Measurements from ENCODE around the gene PHF20. TPM values are rescaled to one million over a fixed set of nuclear protein-coding genes. Genes with fewer than 3 reads are reported as not detected.
A peak's percentile ranks its signal among the peaks of the same experiment; 100 is the strongest.
"Not testable (repeated sequence)": the region's sequence is repeated elsewhere in the genome, so short reads cannot be mapped to it uniquely, and the experiment has no call there.

Gene PHF20
- polyA plus RNA-seq, 1 donor from 2014 or later: 107 TPM

GRCh38 chr20:35734777-35735649 is 36.8 kb upstream of the PHF20 start:
- Mint-ChIP-seq H3K4me3 (peak overlapping the region in 3 of 4 donors; percentile 18 to 69 (median 50)), H3K27ac (peak overlapping the region; percentile 11 to 79 (median 78)), H3K27me3 (no peaks in the 10 kb centered on the region), H3K36me3 (no peaks in the 10 kb centered on the region), H3K4me1 (peaks cover 42 to 52% (median 42%) of the 10 kb centered on the region in 3 donors), H3K9me3 (no peaks in the 10 kb centered on the region)

GRCh38 chr20:35735826-35736470 is 35.9 kb upstream of the PHF20 start:
- peaks cover 4% of the 10 kb centered on the region for H3K36me3 Mint-ChIP-seq
- no peaks in the 10 kb centered on the region for H3K27me3 Mint-ChIP-seq
- H3K4me3 Mint-ChIP-seq: peak overlapping the region in 3 of 4 donors; percentile 18 to 69 (median 50)
- no peaks in the 10 kb centered on the region for H3K9me3 Mint-ChIP-seq
- H3K27ac Mint-ChIP-seq: peak overlapping the region in 2 of 3 donors; percentile 11 to 79
- H3K4me1 Mint-ChIP-seq: peaks cover 44 to 50% (median 46%) of the 10 kb centered on the region in 3 donors

GRCh38 chr20:35737865-35738333 is 33.9 kb upstream of the PHF20 start:
- peaks cover 44 to 49% (median 44%) of the 10 kb centered on the region in 3 donors for H3K4me1 Mint-ChIP-seq
- H3K27ac Mint-ChIP-seq: peak overlapping the region in 2 of 3 donors; percentile 74 to 81
- peaks cover 8% of the 10 kb centered on the region for H3K36me3 Mint-ChIP-seq
- peak overlapping the region; percentile 25 to 73 (median 66) for H3K4me3 Mint-ChIP-seq
- H3K9me3 Mint-ChIP-seq: peaks cover 0 to 1% (median 0%) of the 10 kb centered on the region in 3 donors
- no peaks in the 10 kb centered on the region for H3K27me3 Mint-ChIP-seq

- no peaks in the 10 kb centered on the region for H3K27me3 Mint-ChIP-seq
- peaks cover 0 to 1% (median 0%) of the 10 kb centered on the region in 3 donors for H3K9me3 Mint-ChIP-seq
- H3K4me1 Mint-ChIP-seq: peaks cover 46 to 55% (median 47%) of the 10 kb centered on the region in 3 donors
- peak overlapping the region in 2 of 3 donors; percentile 74 to 81 for H3K27ac Mint-ChIP-seq
- peak overlapping the region; percentile 25 to 73 (median 66) for H3K4me3 Mint-ChIP-seq
- peaks cover 8% of the 10 kb centered on the region for H3K36me3 Mint-ChIP-seq
Measured at GRCh38 chr20:35738410-35739179, 33.2 kb upstream of the PHF20 start.

- peak overlapping the region; percentile 5 to 98 (median 92) for H3K27ac Mint-ChIP-seq
- no peaks in the 10 kb centered on the region for H3K27me3 Mint-ChIP-seq
- peaks cover 8% of the 10 kb centered on the region for H3K36me3 Mint-ChIP-seq
- H3K4me3 Mint-ChIP-seq: peak overlapping the region; percentile 95 to 100 (median 98)
- H3K4me1 Mint-ChIP-seq: peaks cover 43 to 55% (median 46%) of the 10 kb centered on the region in 3 donors
- peaks cover 0 to 1% (median 0%) of the 10 kb centered on the region in 3 donors for H3K9me3 Mint-ChIP-seq
Measured at GRCh38 chr20:35739294-35740163, 32.3 kb upstream of the PHF20 start.

GRCh38 chr20:35741892-35742740 is 29.7 kb upstream of the PHF20 start, which contains the start of gene RBM39:
Gene RBM39, minus strand, starts transcription at chr20:35742260. Its CDS starts 1,386 bp downstream, at chr20:35740874.
- Mint-ChIP-seq H3K4me1 (peaks cover 30 to 41% (median 34%) of the 10 kb centered on the region in 3 donors), H3K27me3 (no peaks in the 10 kb centered on the region), H3K27ac (peak within 1 kb of the TSS; percentile 98 to 100 (median 100)), H3K4me3 (peak within 1 kb of the TSS; percentile 95 to 100 (median 98)), H3K9me3 (peaks cover 0 to 1% (median 0%) of the 10 kb centered on the region in 3 donors), H3K36me3 (peaks cover 8% of the 10 kb centered on the region)

GRCh38 chr20:35742741-35743523 is 28.9 kb upstream of the PHF20 start:
- H3K4me1 Mint-ChIP-seq: peaks cover 30 to 41% (median 34%) of the 10 kb centered on the region in 3 donors
- peak overlapping the region; percentile 98 to 100 (median 100) for H3K27ac Mint-ChIP-seq
- H3K27me3 Mint-ChIP-seq: peaks cover under 1% of the 10 kb centered on the region
- H3K36me3 Mint-ChIP-seq: peaks cover 8% of the 10 kb centered on the region
- peaks cover 0 to 1% (median 0%) of the 10 kb centered on the region in 3 donors for H3K9me3 Mint-ChIP-seq
- H3K4me3 Mint-ChIP-seq: peak overlapping the region; percentile 95 to 100 (median 98)

GRCh38 chr20:35743693-35744491 is 27.9 kb upstream of the PHF20 start:
- peaks cover 23 to 37% (median 26%) of the 10 kb centered on the region in 3 donors for H3K4me1 Mint-ChIP-seq

GRCh38 chr20:35744492-35744841 is 27.3 kb upstream of the PHF20 start:
- H3K27me3 Mint-ChIP-seq, H3K9me3 Mint-ChIP-seq, H3K36me3 Mint-ChIP-seq: not testable (repeated sequence)
- H3K4me3 Mint-ChIP-seq: peak overlapping the region in 3 of 4 donors; percentile 95 to 99 (median 97)
- H3K27ac Mint-ChIP-seq: peak overlapping the region; percentile 98 to 100 (median 100)
- H3K4me1 Mint-ChIP-seq: peaks cover 20 to 34% (median 23%) of the 10 kb centered on the region in 3 donors

More at GRCh38 chr20:35743693-35744491, 27.9 kb upstream of the PHF20 start:
- Mint-ChIP-seq H3K27me3 (peaks cover 2% of the 10 kb centered on the region), H3K4me3 (peak overlapping the region; percentile 95 to 100 (median 98)), H3K27ac (peak overlapping the region; percentile 98 to 100 (median 100)), H3K36me3 (peaks cover 8% of the 10 kb centered on the region), H3K9me3 (peaks cover 0 to 1% (median 0%) of the 10 kb centered on the region in 3 donors)

DNA sequence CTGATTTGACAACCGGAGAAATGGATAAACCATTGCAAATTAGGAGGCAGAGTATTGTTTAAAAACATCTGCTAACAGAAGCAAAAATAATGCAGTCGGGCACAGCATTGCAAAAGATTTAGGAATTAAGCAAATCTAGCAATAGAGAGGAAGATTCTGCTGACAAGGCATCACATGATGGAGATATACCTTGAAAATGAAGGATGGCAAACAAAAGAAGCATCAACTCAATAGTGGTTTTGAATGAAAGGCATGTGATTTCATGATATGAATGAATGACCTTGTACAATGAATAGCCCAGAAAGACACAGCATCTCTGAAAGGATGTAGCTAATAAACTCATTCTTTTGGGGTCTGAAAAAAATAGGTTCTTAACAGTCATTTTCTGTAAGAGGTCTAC is 21.2 kb upstream of the PHF20 start:
- Mint-ChIP-seq H3K4me1 (no peaks in the 10 kb centered on the region), H3K4me3 (no peak overlapping the region), H3K36me3 (no peaks in the 10 kb centered on the region), H3K27me3 (peaks cover 2% of the 10 kb centered on the region), H3K9me3 (no peaks in the 10 kb centered on the region), H3K27ac (no peak overlapping the region)

DNA sequence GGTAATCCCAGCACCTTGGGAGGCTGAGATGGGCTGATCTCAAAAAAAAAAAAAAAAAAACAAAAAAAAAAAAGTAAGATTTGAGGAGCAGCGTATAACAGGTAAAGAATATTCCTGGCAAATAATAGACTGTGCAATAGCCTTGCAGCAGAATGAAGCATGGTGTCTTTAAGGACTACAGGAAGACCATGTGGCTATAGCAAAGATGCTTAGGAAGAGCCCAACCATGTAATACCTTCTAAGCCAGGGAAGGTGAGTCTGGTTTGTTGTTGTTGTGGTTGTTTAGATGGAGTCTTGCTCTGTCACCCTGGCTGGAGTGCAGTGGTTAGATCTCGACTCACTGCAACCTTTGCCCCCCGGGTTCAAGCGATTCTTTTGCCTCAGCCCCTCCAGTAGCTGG is 15.4 kb upstream of the PHF20 start:
- Mint-ChIP-seq H3K4me1 (peaks cover 1 to 9% (median 4%) of the 10 kb centered on the region in 3 donors), H3K27ac (no peak overlapping the region), H3K27me3 (no peaks in the 10 kb centered on the region), H3K9me3 (no peaks in the 10 kb centered on the region), H3K36me3 (no peaks in the 10 kb centered on the region), H3K4me3 (no peak overlapping the region)
